LNCaP clone FGC (cell line): Measurements from ENCODE around the gene MAG.

Source experiments
- DNase-seq: peaks from one replicate; pipeline ENCODE4 v3.0.0-alpha.2; 2011; ENCODE audit warnings: low read depth
- H3K4me3 ChIP-seq: 2 replicates; pipeline ENCODE4 v1.5.1; 2011; ENCODE audit warnings: mild to moderate bottlenecking, low read depth, low read length, control low read depth
- TF ChIP-seq, protein P1 (sequence below): IDR thresholded peaks from 2 replicates; pipeline ENCODE4 v1.5.1; 2012; ENCODE audit warnings: mild to moderate bottlenecking; ENCODE audit not compliant: control insufficient read depth, insufficient read depth; ENCODE audit errors: extremely low read depth

Gene MAG

DNA sequence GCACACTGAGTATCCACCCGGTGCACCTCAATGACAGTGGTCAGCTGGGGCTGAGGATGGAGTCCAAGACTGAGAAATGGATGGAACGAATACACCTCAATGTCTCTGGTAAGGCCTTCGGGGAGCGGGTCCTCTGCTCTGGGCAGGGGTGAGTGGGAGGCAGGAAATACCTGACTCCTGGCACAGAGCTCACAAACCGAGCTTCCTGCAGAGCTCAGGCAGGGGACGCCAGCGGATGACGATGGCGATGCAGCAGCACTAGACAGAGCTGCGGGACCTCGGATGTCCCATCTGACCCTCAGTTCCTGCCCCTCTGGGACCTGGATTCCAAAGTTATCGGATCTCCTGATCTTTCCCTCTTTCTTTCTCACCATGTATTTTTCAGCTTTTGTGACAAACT, 40.9 kb downstream of the MAG start:
- TF ChIP-seq, protein P1, sequence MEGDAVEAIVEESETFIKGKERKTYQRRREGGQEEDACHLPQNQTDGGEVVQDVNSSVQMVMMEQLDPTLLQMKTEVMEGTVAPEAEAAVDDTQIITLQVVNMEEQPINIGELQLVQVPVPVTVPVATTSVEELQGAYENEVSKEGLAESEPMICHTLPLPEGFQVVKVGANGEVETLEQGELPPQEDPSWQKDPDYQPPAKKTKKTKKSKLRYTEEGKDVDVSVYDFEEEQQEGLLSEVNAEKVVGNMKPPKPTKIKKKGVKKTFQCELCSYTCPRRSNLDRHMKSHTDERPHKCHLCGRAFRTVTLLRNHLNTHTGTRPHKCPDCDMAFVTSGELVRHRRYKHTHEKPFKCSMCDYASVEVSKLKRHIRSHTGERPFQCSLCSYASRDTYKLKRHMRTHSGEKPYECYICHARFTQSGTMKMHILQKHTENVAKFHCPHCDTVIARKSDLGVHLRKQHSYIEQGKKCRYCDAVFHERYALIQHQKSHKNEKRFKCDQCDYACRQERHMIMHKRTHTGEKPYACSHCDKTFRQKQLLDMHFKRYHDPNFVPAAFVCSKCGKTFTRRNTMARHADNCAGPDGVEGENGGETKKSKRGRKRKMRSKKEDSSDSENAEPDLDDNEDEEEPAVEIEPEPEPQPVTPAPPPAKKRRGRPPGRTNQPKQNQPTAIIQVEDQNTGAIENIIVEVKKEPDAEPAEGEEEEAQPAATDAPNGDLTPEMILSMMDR, result no peak
- no peak overlapping the region for H3K4me3 ChIP-seq
- no peak for DNase-seq

DNA sequence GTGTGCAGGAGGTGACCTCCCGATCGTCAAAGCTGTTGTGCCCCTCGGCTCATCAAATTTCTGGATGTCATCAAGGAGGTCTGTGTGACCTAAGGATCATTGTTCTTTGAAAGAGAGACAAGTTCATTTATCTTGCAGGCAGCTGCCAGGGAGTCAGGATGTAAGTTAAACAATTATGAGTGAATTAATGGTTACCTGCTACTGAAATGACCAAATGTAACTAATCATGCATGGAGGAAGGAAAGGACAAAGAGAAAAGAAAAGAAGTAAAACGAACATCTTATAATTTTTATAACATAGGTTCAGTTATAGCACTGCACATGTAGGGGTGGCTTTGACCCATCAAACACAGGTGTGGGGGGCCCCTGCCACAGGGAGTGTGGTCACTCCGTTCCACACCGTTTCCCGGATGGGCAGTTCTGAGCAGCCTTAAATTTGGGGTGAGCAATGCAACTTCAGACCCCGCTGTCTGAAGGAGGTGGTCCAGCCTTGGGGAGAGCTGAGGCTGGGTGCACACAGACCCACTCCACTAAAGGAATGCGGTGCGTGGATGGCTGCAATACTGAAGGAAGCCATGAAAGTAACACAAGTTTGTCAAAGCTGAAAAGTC, 42.3 kb downstream of the MAG start:
- TF ChIP-seq, protein P1, result no peak
- no peak for DNase-seq
- H3K4me3 ChIP-seq, result no peak overlapping the region

DNA sequence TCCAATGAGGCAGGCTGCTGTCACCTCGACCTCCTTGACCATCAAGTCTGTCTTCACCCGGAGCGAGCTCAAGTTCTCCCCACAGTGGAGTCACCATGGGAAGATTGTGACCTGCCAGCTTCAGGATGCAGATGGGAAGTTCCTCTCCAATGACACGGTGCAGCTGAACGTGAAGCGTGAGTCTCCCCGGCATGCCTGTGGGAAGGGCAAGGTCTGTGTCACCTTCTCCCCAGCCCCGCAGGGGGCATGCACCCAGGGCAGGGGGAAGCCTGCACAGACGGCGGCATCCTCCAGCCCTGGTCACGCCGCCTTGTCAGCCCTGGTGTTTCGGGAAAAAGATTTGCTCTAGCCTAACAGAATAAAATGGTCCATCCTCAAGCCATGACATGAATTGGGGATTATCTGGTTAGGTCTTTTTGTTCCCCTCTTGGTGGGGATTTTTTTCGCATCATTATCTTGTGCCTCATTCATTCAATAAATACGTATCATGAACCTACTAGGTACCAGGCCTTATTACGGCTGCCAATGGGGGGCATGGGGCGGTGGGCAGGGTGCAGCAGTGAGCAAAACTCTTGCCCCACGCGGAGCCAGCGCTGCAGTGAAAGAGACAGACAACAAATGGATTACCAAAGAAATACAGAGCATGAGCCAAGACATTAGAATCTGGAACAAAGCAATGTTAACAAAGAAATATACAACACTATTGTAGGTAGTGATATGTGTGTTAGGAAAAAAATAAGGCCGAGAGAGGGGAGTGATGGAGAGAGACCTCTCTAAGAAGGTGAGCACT, 44.4 kb downstream of the MAG start:
- DNase-seq, result no peak
- H3K4me3 ChIP-seq, result no peak overlapping the region
- TF ChIP-seq, protein P1, result no peak

DNA sequence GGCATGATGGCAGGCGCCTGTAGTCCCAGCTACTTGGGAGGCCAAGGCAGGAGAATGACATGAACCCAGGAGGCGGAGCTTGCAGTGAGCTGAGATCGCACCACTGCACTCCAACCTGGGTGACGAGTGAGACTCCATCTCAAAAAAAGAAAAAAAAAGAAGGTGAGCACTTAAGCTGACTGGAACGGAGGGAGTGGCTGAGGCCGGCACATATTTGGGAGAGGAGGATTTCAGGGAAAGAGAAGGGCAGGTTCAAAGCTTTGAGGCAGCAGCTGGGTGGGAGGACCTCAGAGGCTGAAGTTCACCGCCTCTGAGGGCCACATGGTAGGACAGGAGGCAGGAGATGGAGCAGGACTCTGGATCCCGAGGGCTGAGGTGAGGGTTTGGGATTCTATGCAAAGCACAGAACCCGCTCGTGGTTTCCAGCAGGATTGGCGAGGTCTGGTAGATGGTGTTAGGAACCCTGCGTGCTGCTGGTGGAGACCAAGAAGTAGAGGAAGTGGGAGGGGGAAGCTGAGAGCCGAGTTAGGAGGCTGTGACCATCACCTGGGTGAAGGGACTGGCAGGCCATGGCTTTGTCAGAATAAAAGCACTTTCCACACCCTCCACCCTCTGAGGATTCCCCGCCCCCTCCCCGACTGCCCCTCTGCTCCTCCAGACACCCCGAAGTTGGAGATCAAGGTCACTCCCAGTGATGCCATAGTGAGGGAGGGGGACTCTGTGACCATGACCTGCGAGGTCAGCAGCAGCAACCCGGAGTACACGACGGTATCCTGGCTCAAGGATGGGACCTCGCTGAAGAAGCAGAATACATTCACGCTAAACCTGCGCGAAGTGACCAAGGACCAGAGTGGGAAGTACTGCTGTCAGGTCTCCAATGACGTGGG, 45.4 kb downstream of the MAG start:
- no peak overlapping the region for H3K4me3 ChIP-seq
- TF ChIP-seq, protein P1, result no peak
- DNase-seq, result no peak

DNA sequence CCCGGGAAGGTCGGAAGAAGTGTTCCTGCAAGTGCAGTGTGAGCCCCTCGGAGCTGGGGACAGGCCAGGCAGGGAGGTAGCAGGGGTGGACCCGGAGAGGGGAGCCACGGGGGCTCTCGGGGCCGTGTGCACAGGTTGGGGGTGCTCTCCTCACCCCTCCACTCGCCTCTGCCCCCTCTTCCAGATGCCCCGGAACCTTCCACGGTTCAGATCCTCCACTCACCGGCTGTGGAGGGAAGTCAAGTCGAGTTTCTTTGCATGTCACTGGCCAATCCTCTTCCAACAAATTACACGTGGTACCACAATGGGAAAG, 46.0 kb downstream of the MAG start:
- DNase-seq, result no peak
- TF ChIP-seq, protein P1, result no peak
- H3K4me3 ChIP-seq, result no peak overlapping the region

DNA sequence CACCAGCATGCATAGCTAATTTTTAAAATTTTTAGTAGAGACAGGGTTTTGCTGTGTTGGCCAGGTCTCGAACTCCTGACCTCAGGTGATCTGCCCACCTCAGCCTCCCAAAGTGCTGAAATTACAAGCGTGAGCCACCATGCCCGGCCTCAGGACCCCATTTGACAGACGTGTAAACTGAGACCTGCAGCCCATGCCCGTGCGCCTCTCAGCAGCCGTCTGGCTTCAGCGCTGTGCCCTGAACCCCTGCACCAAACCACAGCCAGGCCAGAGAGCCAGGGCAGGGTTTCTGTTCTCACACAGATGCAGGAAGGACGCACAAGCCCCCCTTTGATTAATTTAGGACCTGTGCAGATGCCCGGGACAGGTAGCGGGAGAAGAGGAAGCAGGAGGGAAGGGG, 48.5 kb downstream of the MAG start:
- no peak for DNase-seq
- no peak overlapping the region for H3K4me3 ChIP-seq
- TF ChIP-seq, protein P1, result no peak
